ENCODE measurements around the gene STOML2. TPM values are rescaled to one million over a fixed set of nuclear protein-coding genes. Genes with fewer than 3 reads are reported as not detected.
A peak's percentile ranks its signal among the peaks of the same experiment; 100 is the strongest.

The STOML2 gene
- total and polyA plus RNA-seq, 2 donors (not counting 1 experiment from before 2014, with no cell fraction given) = 58.9 to 64.6 TPM

DNA sequence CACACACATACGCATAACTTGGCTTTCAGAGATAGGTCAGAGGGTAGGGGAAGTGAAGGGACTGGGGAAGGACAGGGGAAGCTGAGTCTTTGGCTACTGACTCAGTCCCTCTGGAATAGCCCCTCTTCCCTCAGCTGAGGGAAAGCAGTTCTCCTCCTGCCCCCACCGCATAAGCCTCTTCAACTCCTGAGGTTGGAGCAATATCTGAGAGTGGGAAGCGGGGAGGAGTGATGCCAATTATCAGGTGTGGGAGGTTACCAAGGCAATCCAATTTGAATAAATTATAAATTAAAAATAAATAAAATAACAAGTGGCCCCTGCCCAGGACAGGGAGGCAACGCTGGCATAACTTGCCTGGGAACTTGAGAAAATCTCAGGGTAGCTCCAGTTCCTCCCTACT is 1.7 kb upstream of the STOML2 start:
- intact Hi-C loops (cut with micrococcal nuclease) = no loop called here
- no peak overlapping the region for H3K27ac ChIP-seq (ENCODE audit: low read length in 2 of 2)
- no peak overlapping the region for H2AFZ ChIP-seq (ENCODE audit: insufficient read depth, low read depth, low read length, poor library complexity, severe bottlenecking)
- H3K4me3 ChIP-seq (ENCODE audit: control extremely low read depth in 1 of 5, extremely low read depth in 1 of 5, insufficient read depth in 1 of 5, low read depth in 2 of 5, low read length in 4 of 5) = no peak overlapping the region
- TF ChIP-seq, protein P1, sequence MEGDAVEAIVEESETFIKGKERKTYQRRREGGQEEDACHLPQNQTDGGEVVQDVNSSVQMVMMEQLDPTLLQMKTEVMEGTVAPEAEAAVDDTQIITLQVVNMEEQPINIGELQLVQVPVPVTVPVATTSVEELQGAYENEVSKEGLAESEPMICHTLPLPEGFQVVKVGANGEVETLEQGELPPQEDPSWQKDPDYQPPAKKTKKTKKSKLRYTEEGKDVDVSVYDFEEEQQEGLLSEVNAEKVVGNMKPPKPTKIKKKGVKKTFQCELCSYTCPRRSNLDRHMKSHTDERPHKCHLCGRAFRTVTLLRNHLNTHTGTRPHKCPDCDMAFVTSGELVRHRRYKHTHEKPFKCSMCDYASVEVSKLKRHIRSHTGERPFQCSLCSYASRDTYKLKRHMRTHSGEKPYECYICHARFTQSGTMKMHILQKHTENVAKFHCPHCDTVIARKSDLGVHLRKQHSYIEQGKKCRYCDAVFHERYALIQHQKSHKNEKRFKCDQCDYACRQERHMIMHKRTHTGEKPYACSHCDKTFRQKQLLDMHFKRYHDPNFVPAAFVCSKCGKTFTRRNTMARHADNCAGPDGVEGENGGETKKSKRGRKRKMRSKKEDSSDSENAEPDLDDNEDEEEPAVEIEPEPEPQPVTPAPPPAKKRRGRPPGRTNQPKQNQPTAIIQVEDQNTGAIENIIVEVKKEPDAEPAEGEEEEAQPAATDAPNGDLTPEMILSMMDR (IDR thresholded peaks at IDR 0.05) = no peak
- no peak for TF ChIP-seq EZH2 (IDR thresholded peaks at IDR 0.05; ENCODE audit: borderline replicate concordance, insufficient read depth, low read depth, low read length, poor library complexity, severe bottlenecking)
- Mint-ChIP-seq H3K27ac (no peak overlapping the region), H3K27me3 (no peaks in the 10 kb centered on the region), H3K9me3 (ENCODE audit: insufficient read depth) (no peaks in the 10 kb centered on the region), H3K4me1 (peaks cover 30% of the 10 kb centered on the region), H3K4me3 (peak overlapping the region; percentile 37)
- POLR2A ChIA-PET = interaction anchor here (2.0 to 2.7 kb wide), 2 partner anchors 11 to 33 kb away, joined by 9 to 14 read pairs; partner anchors contain the start of genes ATOSB and VCP
- CTCF ChIA-PET = interaction anchor here (0.8 to 3.0 kb wide), 5 partner anchors 8 to 499 kb away, joined by 3 to 13 read pairs (median 10); partner anchors contain the start of genes ATOSB and PIGO
- WGBS (ENCODE audit: insufficient coverage) = no CpG with 5 or more reads among the region's 4 CpGs
- no peak overlapping the region for H3K9ac ChIP-seq (ENCODE audit: low read length)
- H3K4me2 ChIP-seq (replicated peaks; ENCODE audit: low read depth, low read length, poor library complexity, severe bottlenecking) = no peak overlapping the region
- H3K27me3 ChIP-seq (replicated peaks in 1 of 4; ENCODE audit: control extremely low read depth in 1 of 4, control insufficient read depth in 3 of 4, insufficient read depth in 4 of 4, low read length in 3 of 4) = no peaks in the 10 kb centered on the region
- H4K20me1 ChIP-seq (ENCODE audit: control insufficient read depth, insufficient read depth, low read length, poor library complexity, severe bottlenecking) = no peaks in the 10 kb centered on the region
- peaks cover 0 to 28% of the 10 kb centered on the region in 2 experiments for H3K36me3 ChIP-seq (replicated peaks in 1 of 2; ENCODE audit: control extremely low read depth in 1 of 2, control insufficient read depth in 1 of 2, extremely low read depth in 1 of 2, insufficient read depth in 2 of 2, low read length in 1 of 2)
- peaks cover 13 to 22% of the 10 kb centered on the region in 2 donors for H3K4me1 ChIP-seq (ENCODE audit: control insufficient read depth in 2 of 2, insufficient read depth in 2 of 2, low read length in 2 of 2)
- DNase-seq (no peak), ATAC-seq (ENCODE audit: low read depth) (no peak)
- no peaks in the 10 kb centered on the region for H3K9me3 ChIP-seq (ENCODE audit: control extremely low read depth in 1 of 3, control insufficient read depth in 2 of 3, insufficient read depth in 1 of 3, low read length in 2 of 3)
- H3K79me2 ChIP-seq (ENCODE audit: control insufficient read depth, insufficient read depth, low read length) = peaks cover 16% of the 10 kb centered on the region

- Histone ChIP-seq H3K9me3 (ENCODE audit: control extremely low read depth in 1 of 3, control insufficient read depth in 2 of 3, insufficient read depth in 1 of 3, low read length in 2 of 3) (no peaks in the 10 kb centered on the region), H3K4me1 (ENCODE audit: control insufficient read depth in 2 of 2, insufficient read depth in 2 of 2, low read length in 2 of 2) (peaks cover 13 to 22% of the 10 kb centered on the region in 2 donors), H3K36me3 (replicated peaks in 1 of 2; ENCODE audit: control extremely low read depth in 1 of 2, control insufficient read depth in 1 of 2, extremely low read depth in 1 of 2, insufficient read depth in 2 of 2, low read length in 1 of 2) (peaks cover 0 to 31% of the 10 kb centered on the region in 2 experiments), H2AFZ (ENCODE audit: insufficient read depth, low read depth, low read length, poor library complexity, severe bottlenecking) (peak overlapping the region; percentile 86), H3K79me2 (ENCODE audit: control insufficient read depth, insufficient read depth, low read length) (peaks cover 16% of the 10 kb centered on the region), H3K27me3 (replicated peaks in 1 of 4; ENCODE audit: control extremely low read depth in 1 of 4, control insufficient read depth in 3 of 4, insufficient read depth in 4 of 4, low read length in 3 of 4) (no peaks in the 10 kb centered on the region), H4K20me1 (ENCODE audit: control insufficient read depth, insufficient read depth, low read length, poor library complexity, severe bottlenecking) (no peaks in the 10 kb centered on the region), H3K27ac (ENCODE audit: low read length in 2 of 2) (peak overlapping the region; percentile 86 to 96), H3K4me2 (replicated peaks; ENCODE audit: low read depth, low read length, poor library complexity, severe bottlenecking) (peak overlapping the region; percentile 84), H3K9ac (ENCODE audit: low read length) (peak overlapping the region; percentile 86), H3K4me3 (ENCODE audit: control extremely low read depth in 1 of 5, extremely low read depth in 1 of 5, insufficient read depth in 1 of 5, low read depth in 2 of 5, low read length in 4 of 5) (peak overlapping the region; percentile 61 to 94 (median 88))
- H3K9me3 Mint-ChIP-seq (ENCODE audit: insufficient read depth) = no peaks in the 10 kb centered on the region
- ChIA-PET CTCF (interaction anchor here (1.0 to 3.0 kb wide), 9 partner anchors 7 to 450 kb away, joined by 3 to 22 read pairs (median 9); partner anchors contain the start of genes ATOSB and FANCG), POLR2A (interaction anchor here (0.9 to 2.7 kb wide), 5 partner anchors 8 to 32 kb away, joined by 5 to 15 read pairs (median 9); partner anchors contain the start of genes ATOSB, FANCG and VCP)
- 67% methylated on average over 3 of the region's 5 CpGs for WGBS (ENCODE audit: insufficient coverage)
- intact Hi-C loops (cut with micrococcal nuclease) = loop anchor here (1.0 to 2.0 kb wide), 6 partner anchors 8 to 629 kb away; partner anchors contain the start of genes CREB3, DNAJB5 and TLN1
- no peak for TF ChIP-seq EZH2 (IDR thresholded peaks at IDR 0.05; ENCODE audit: borderline replicate concordance, insufficient read depth, low read depth, low read length, poor library complexity, severe bottlenecking)
- TF ChIP-seq, protein P1 (IDR thresholded peaks at IDR 0.05) = no peak
- ATAC-seq (ENCODE audit: low read depth) = no peak
- peak overlapping the region; percentile 97 for H3K27ac Mint-ChIP-seq
- peaks cover 28% of the 10 kb centered on the region for H3K4me1 Mint-ChIP-seq
- H3K27me3 Mint-ChIP-seq = no peaks in the 10 kb centered on the region
- no peak for DNase-seq
- peak overlapping the region; percentile 86 for H3K4me3 Mint-ChIP-seq
These were observed 795 bp upstream of the STOML2 start for GRCh38 chr9:35103660-35104191.
